ENCODE measurements around the gene NUAK2.

DNA sequence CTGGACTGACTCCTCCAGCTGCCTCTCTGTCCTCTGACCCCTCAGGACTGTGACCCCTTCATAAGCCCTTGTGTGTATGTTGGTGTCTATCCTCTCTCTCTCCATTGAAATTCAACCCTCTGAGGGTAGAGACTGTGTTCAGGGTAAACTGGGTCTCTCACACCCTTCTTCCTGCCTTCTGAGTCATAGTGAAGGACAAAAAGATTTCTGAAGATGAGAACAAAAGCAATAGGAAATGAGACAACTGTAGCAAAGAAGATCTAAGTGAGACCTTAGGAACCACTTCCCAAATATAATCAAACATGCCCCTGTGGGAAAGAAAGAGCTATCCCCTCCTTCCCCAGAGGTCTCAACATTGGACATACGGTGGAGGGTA, 16.9 kb downstream of the NUAK2 start:
- no peak for TF ChIP-seq EZH2 (IDR thresholded peaks at IDR 0.05; ENCODE audit: low read depth)
- TF ChIP-seq, protein P1, sequence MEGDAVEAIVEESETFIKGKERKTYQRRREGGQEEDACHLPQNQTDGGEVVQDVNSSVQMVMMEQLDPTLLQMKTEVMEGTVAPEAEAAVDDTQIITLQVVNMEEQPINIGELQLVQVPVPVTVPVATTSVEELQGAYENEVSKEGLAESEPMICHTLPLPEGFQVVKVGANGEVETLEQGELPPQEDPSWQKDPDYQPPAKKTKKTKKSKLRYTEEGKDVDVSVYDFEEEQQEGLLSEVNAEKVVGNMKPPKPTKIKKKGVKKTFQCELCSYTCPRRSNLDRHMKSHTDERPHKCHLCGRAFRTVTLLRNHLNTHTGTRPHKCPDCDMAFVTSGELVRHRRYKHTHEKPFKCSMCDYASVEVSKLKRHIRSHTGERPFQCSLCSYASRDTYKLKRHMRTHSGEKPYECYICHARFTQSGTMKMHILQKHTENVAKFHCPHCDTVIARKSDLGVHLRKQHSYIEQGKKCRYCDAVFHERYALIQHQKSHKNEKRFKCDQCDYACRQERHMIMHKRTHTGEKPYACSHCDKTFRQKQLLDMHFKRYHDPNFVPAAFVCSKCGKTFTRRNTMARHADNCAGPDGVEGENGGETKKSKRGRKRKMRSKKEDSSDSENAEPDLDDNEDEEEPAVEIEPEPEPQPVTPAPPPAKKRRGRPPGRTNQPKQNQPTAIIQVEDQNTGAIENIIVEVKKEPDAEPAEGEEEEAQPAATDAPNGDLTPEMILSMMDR (conservative IDR thresholded peaks at IDR 0.05): no peak

Measured in PC-9 (cell line).